Heart right ventricle (tissue), 16 donors: ENCODE results near the gene KSR2. TPM values are rescaled to one million over a fixed set of nuclear protein-coding genes. Genes with fewer than 3 reads are reported as not detected.

Source experiments
- ATAC-seq, 8 donors: fragments of 200-7000 bp; cut with Tn5 transposase; one replicate each; pipeline ENCODE4 v1.9.1; 2020; ENCODE audit warnings: mild to moderate bottlenecking in 8 of 8, moderate library complexity in 8 of 8, moderate number of reproducible peaks in 1 of 8
- DNase-seq, 2 donors: peaks; one replicate each; pipeline ENCODE4 v3.0.0-alpha.2; 2020
- H3K27ac ChIP-seq, 10 donors: fragments of 200-600 bp; sonication (generic) in 2 of 10; one replicate each; pipeline versions ENCODE4 v1.5.0 to v1.8.0; 2020 to 2022; ENCODE audit warnings: mild to moderate bottlenecking in 3 of 10
- H3K27me3 ChIP-seq, 7 donors: fragments of 200-600 bp; one replicate each; pipeline ENCODE4 v1.8.0; 2021 to 2022; ENCODE audit warnings: mild to moderate bottlenecking in 2 of 7
- H3K36me3 ChIP-seq, 9 donors: fragments of 200-600 bp; sonication (generic) in 1 of 9; one replicate each; pipeline versions ENCODE4 v1.5.0 to v1.8.0; 2020 to 2022; ENCODE audit warnings: mild to moderate bottlenecking in 2 of 9
- H3K4me1 ChIP-seq, 9 donors: fragments of 200-600 bp; sonication (generic) in 1 of 9; one replicate each; pipeline versions ENCODE4 v1.5.0 to v1.8.0; 2020 to 2022; ENCODE audit warnings: mild to moderate bottlenecking in 4 of 9
- H3K4me3 ChIP-seq, 10 donors: fragments of 200-600 bp; sonication (generic) in 2 of 10; one replicate each; pipeline versions ENCODE4 v1.5.0 to v1.8.0; 2020 to 2022; ENCODE audit warnings: mild to moderate bottlenecking in 7 of 10, moderate library complexity in 2 of 10
- H3K9me3 ChIP-seq, 11 donors: fragments of 200-600 bp in 10 of 11; sonication (generic) in 2 of 11; one replicate each; pipeline versions ENCODE4 v1.5.0 to v1.8.0; 2013 to 2022; ENCODE audit warnings: mild to moderate bottlenecking in 2 of 11, control low read depth in 1 of 11, moderate library complexity in 1 of 11
- CTCF ChIP-seq, 9 donors: fragments of 200-600 bp; sonication (generic) in 2 of 9; IDR thresholded peaks; one replicate each; pipeline versions ENCODE4 v1.5.0 to v1.8.0; 2021 to 2022; ENCODE audit warnings: antibody characterized with exemption in 9 of 9, mild to moderate bottlenecking in 5 of 9, moderate library complexity in 1 of 9
- WGBS, 2 donors: extraction: QIAGEN DNeasy Blood & Tissue Kit; methylation state at CpG; one replicate each; pipeline ENCODE4 v1.1.7; 2013; ENCODE audit warnings: inconsistent platforms in 1 of 2; 5-methylcytosine and 5-hydroxymethylcytosine counted together
- intact Hi-C, 10 donors: fragments of 100-400 bp; cut with DNase I; formaldehyde crosslinking; loops; one replicate each; pipeline versions ENCODE4 v1.11.1 to v1.14.2; 2022
- polyA plus RNA-seq, 2 donors: library from polyadenylated mRNA; stranded (reverse); fragments of 200-250 nt; gene quantifications; one replicate each; pipeline ENCODE4 v1.2.3, GENCODE V29; 2013
- total RNA-seq, 10 donors: library from RNA; stranded (reverse); fragmentation: NEBNext Ultra II Directional in 3 of 10; extraction: Animal tissue kit (Norgen Biotek cat#: 25700) in 3 of 10; gene quantifications; one replicate each; pipeline versions ENCODE4 v1.2.1 to v1.2.4, GENCODE V29; 2021 to 2023
- donor health status: Arrhythmogenic right ventricular cardiomyopathy.
- donor health status: ischemic (EF 13 %, LVEDD 7.1; RV severe dilation, severe dysfunction).
- donor health status: healthy with polysubstance abuse.
- donor health status: DM: no; HTN: yes; CAD: no.
- donor health status: DM: no; HTN: no; CAD: no.
- donor health status: ischemic (EF 25% LVEDD 6.9; RV normal size, moderate dysfunction).
- donor health status: ischemic (EF 25% LVEDD 5.7; RV mildly dilated, moderate dysfunction).
- donor health status: healthy.
- donor health status: DM: yes; HTN: yes; CAD: no.
- donor health status: Ischemic cardiomyopathy.
- donor health status: ischemic (EF 35%, LVEDD 5.7; RV mildly dilated, moderate dysfunction).
- donor health status: nonischemic (EF 11% LVEDD 7.7; RV severe dilation, severe dysfunction).
- donor health status: DM: yes; HTN: yes; CAD: no.
- donor health status: PGD.
- donor health status: ischemic (EF 29% LVEDD 5.4; RV normal size, mild dysfunction).
- donor health status: nonischemic (EF 23%, LVEDD 6.1; RV moderate dilation, normal function).

KSR2 gene
- total and polyA plus RNA-seq, 12 donors = 0.02 TPM; not detected in 9

- Histone ChIP-seq H3K27me3 (peaks cover 0 to 26% (median 9%) of the 10 kb centered on the region in 7 donors), H3K27ac (no peak overlapping the region), H3K4me1 (no peaks in the 10 kb centered on the region), H3K36me3 (no peaks in the 10 kb centered on the region), H3K9me3 (peaks cover 0 to 6% (median 0%) of the 10 kb centered on the region in 11 donors), H3K4me3 (no peak overlapping the region)
- 78 to 79% methylated on average over 4 of the region's 4 CpGs for WGBS, 2 donors
- no peak for TF ChIP-seq CTCF (IDR thresholded peaks at IDR 0.05)
- no peak for ATAC-seq
- DNase-seq = no peak
- intact Hi-C loops = no loop called here
Measured at GRCh38 chr12:117986705-117987469, 18.1 kb upstream of the KSR2 start.

GRCh38 chr12:117985182-117985581 is 16.4 kb upstream of the KSR2 start:
- ATAC-seq = no peak
- Histone ChIP-seq H3K27ac (no peak overlapping the region), H3K4me1 (no peaks in the 10 kb centered on the region), H3K27me3 (peaks cover 0 to 26% (median 6%) of the 10 kb centered on the region in 7 donors), H3K4me3 (no peak overlapping the region), H3K9me3 (peaks cover 0 to 6% (median 0%) of the 10 kb centered on the region in 11 donors), H3K36me3 (no peaks in the 10 kb centered on the region)
- 80 to 85% methylated on average over 2 of the region's 2 CpGs for WGBS, 2 donors
- TF ChIP-seq CTCF (IDR thresholded peaks at IDR 0.05) = no peak
- DNase-seq = no peak
- intact Hi-C loops = no loop called here

- Histone ChIP-seq H3K9me3 (peaks cover 0 to 2% (median 0%) of the 10 kb centered on the region in 11 donors), H3K27ac (no peak overlapping the region), H3K4me1 (no peaks in the 10 kb centered on the region), H3K4me3 (no peak overlapping the region), H3K27me3 (peaks cover 0 to 33% (median 9%) of the 10 kb centered on the region in 7 donors), H3K36me3 (no peaks in the 10 kb centered on the region)
- intact Hi-C loops = no loop called here
- WGBS, 2 donors = 78 to 83% methylated on average over 5 of the region's 5 CpGs
- no peak for TF ChIP-seq CTCF (IDR thresholded peaks at IDR 0.05)
- no peak for DNase-seq
- no peak for ATAC-seq
Measured at GRCh38 chr12:117981267-117981666, 12.5 kb upstream of the KSR2 start.

- intact Hi-C loops = no loop called here
- H3K36me3 ChIP-seq = no peaks in the 10 kb centered on the region
- H3K27ac ChIP-seq = no peak overlapping the region
- peaks cover 0 to 33% (median 9%) of the 10 kb centered on the region in 7 donors for H3K27me3 ChIP-seq
- H3K4me3 ChIP-seq = no peak overlapping the region
- DNase-seq = no peak
- WGBS, 2 donors = 87 to 92% methylated on average over 4 of the region's 4 CpGs
- no peak for ATAC-seq
- H3K9me3 ChIP-seq = peaks cover 0 to 2% (median 0%) of the 10 kb centered on the region in 11 donors
- no peak for TF ChIP-seq CTCF (IDR thresholded peaks at IDR 0.05)
- H3K4me1 ChIP-seq = no peaks in the 10 kb centered on the region
Measured at GRCh38 chr12:117980616-117981015, 11.8 kb upstream of the KSR2 start.
